BJ (cell line): Measurements from ENCODE around the gene FAM169A. TPM values are rescaled to one million over a fixed set of nuclear protein-coding genes. Genes with fewer than 3 reads are reported as not detected.

ENCODE experiments used
- CTCF ChIA-PET: fragments of 350-600 bp; formaldehyde crosslinking; extraction: SDS; loops from one replicate; lab custom pipeline; 2021; ENCODE audit warnings: antibody characterized with exemption, inconsistent platforms; lab: Yijun Ruan, JAX
- POLR2A ChIA-PET: fragments of 300-600 bp; sonication (Branson Sonifier 250); formaldehyde crosslinking; extraction: SDS; loops from one replicate; lab custom pipeline; 2021; ENCODE audit warnings: antibody characterized with exemption; lab: Charles Lee
- DNase-seq: peaks from one replicate; pipeline ENCODE4 v3.0.0-alpha.2; 2011; ENCODE audit warnings: low read depth
- H3K27me3 ChIP-seq: 2 replicates; pipeline ENCODE4 v1.6.0; 2011; ENCODE audit warnings: low read length; ENCODE audit not compliant: control insufficient read depth, insufficient read depth
- H3K36me3 ChIP-seq: 2 replicates; pipeline ENCODE4 v1.5.1; 2011; ENCODE audit warnings: low read length; ENCODE audit not compliant: control insufficient read depth, insufficient read depth
- H3K4me3 ChIP-seq: 2 replicates; pipeline ENCODE4 v1.5.1; 2011; ENCODE audit warnings: low read depth, mild to moderate bottlenecking, control low read depth, low read length
- polyA plus RNA-seq: library from polyadenylated mRNA; depleted of rRNA; stranded (reverse); fragments of >200 nt; gene quantifications from 2 replicates; pipeline ENCODE4 v1.2.3, GENCODE V29; 2011
- TF ChIP-seq, protein P1 (sequence below): IDR thresholded peaks from 2 replicates; pipeline ENCODE4 v1.5.1; 2011; ENCODE audit warnings: low read depth, mild to moderate bottlenecking, control low read depth, inconsistent platforms, low read length, moderate library complexity; ENCODE audit not compliant: insufficient read depth

Gene FAM169A
- polyA plus RNA-seq, 1 experiment: 0.22 TPM

- DNase-seq: no peak
- Histone ChIP-seq H3K36me3 (no peaks in the 10 kb centered on the region), H3K27me3 (no peaks in the 10 kb centered on the region), H3K4me3 (no peak overlapping the region)
- CTCF ChIA-PET: no interaction called here
- POLR2A ChIA-PET: no interaction called here
- TF ChIP-seq, protein P1, sequence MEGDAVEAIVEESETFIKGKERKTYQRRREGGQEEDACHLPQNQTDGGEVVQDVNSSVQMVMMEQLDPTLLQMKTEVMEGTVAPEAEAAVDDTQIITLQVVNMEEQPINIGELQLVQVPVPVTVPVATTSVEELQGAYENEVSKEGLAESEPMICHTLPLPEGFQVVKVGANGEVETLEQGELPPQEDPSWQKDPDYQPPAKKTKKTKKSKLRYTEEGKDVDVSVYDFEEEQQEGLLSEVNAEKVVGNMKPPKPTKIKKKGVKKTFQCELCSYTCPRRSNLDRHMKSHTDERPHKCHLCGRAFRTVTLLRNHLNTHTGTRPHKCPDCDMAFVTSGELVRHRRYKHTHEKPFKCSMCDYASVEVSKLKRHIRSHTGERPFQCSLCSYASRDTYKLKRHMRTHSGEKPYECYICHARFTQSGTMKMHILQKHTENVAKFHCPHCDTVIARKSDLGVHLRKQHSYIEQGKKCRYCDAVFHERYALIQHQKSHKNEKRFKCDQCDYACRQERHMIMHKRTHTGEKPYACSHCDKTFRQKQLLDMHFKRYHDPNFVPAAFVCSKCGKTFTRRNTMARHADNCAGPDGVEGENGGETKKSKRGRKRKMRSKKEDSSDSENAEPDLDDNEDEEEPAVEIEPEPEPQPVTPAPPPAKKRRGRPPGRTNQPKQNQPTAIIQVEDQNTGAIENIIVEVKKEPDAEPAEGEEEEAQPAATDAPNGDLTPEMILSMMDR: no peak
Observed at GRCh38 chr5:74787424-74787823, 78.8 kb downstream of the FAM169A start.

GRCh38 chr5:74786851-74787250 lies 79.3 kb downstream of the FAM169A start:
- H3K4me3 ChIP-seq: no peak overlapping the region
- no peaks in the 10 kb centered on the region for H3K36me3 ChIP-seq
- no peak for DNase-seq
- CTCF ChIA-PET: no interaction called here
- TF ChIP-seq, protein P1: no peak
- POLR2A ChIA-PET: no interaction called here
- H3K27me3 ChIP-seq: no peaks in the 10 kb centered on the region

GRCh38 chr5:74778609-74779008 lies 87.6 kb downstream of the FAM169A start:
- DNase-seq: no peak
- TF ChIP-seq, protein P1: no peak
- ChIA-PET CTCF (no interaction called here), POLR2A (no interaction called here)
- Histone ChIP-seq H3K4me3 (no peak overlapping the region), H3K36me3 (peaks cover 1% of the 10 kb centered on the region; the same call in 1 of the 2 replicates), H3K27me3 (no peaks in the 10 kb centered on the region)

GRCh38 chr5:74772359-74772758 lies 93.8 kb downstream of the FAM169A start:
- CTCF ChIA-PET: no interaction called here
- Histone ChIP-seq H3K36me3 (peaks cover 1% of the 10 kb centered on the region; the same call in 1 of the 2 replicates), H3K4me3 (no peak overlapping the region), H3K27me3 (no peaks in the 10 kb centered on the region)
- no peak for DNase-seq
- POLR2A ChIA-PET: interaction anchor here (0.6 kb wide), 1 partner anchor 1609 kb away, joined by 10 read pairs; no protein-coding TSS in a partner anchor
- TF ChIP-seq, protein P1: no peak

- ChIA-PET CTCF (interaction anchor here (1.0 kb wide), 1 partner anchor 34 kb away, joined by 6 read pairs; no protein-coding TSS in a partner anchor), POLR2A (no interaction called here)
- Histone ChIP-seq H3K4me3 (peak overlapping the region; percentile 95), H3K36me3 (no peaks in the 10 kb centered on the region), H3K27me3 (no peaks in the 10 kb centered on the region)
- no peak for DNase-seq
- TF ChIP-seq, protein P1: no peak
Observed at GRCh38 chr5:74767579-74767913, 98.6 kb downstream of the FAM169A start.
